Measurements from ENCODE around the gene APBB1IP.
"Not testable (repeated sequence)": the region's sequence is repeated elsewhere in the genome, so short reads cannot be mapped to it uniquely, and the experiment has no call there.

Gene APBB1IP

GRCh38 chr10:26437637-26438461 is at the start of gene APBB1IP:
Gene APBB1IP, plus strand, starts transcription at chr10:26438341. Its CDS starts 53,986 bp downstream, at chr10:26492327.
- H3K4me3 ChIP-seq (replicated peaks; ENCODE audit: low read depth, low read length): 0 out of 2 replicates have a peak within 1 kb of the TSS, but pooled peaks have one; percentile 3
- TF ChIP-seq, protein P1, sequence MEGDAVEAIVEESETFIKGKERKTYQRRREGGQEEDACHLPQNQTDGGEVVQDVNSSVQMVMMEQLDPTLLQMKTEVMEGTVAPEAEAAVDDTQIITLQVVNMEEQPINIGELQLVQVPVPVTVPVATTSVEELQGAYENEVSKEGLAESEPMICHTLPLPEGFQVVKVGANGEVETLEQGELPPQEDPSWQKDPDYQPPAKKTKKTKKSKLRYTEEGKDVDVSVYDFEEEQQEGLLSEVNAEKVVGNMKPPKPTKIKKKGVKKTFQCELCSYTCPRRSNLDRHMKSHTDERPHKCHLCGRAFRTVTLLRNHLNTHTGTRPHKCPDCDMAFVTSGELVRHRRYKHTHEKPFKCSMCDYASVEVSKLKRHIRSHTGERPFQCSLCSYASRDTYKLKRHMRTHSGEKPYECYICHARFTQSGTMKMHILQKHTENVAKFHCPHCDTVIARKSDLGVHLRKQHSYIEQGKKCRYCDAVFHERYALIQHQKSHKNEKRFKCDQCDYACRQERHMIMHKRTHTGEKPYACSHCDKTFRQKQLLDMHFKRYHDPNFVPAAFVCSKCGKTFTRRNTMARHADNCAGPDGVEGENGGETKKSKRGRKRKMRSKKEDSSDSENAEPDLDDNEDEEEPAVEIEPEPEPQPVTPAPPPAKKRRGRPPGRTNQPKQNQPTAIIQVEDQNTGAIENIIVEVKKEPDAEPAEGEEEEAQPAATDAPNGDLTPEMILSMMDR (IDR thresholded peaks at IDR 0.05; ENCODE audit: low read depth, low read length, missing control alignments): no peak
- DNase-seq (ENCODE audit: extremely low read depth, low read depth): no peak

GRCh38 chr10:26389533-26389932 is 48.6 kb upstream of the APBB1IP start:
- TF ChIP-seq, protein P1 (IDR thresholded peaks at IDR 0.05; ENCODE audit: low read depth, low read length, missing control alignments): no peak
- no peak overlapping the region for H3K4me3 ChIP-seq (replicated peaks; ENCODE audit: low read depth, low read length)
- DNase-seq (ENCODE audit: extremely low read depth, low read depth): no peak

GRCh38 chr10:26391701-26392695 is 46.1 kb upstream of the APBB1IP start:
- no peak overlapping the region for H3K4me3 ChIP-seq (replicated peaks; ENCODE audit: low read depth, low read length)
- DNase-seq (ENCODE audit: extremely low read depth, low read depth): no peak
- TF ChIP-seq, protein P1 (IDR thresholded peaks at IDR 0.05; ENCODE audit: low read depth, low read length, missing control alignments): no peak

GRCh38 chr10:26398353-26398752 is 39.8 kb upstream of the APBB1IP start:
- H3K4me3 ChIP-seq (replicated peaks; ENCODE audit: low read depth, low read length); DNase-seq (ENCODE audit: extremely low read depth, low read depth): not testable (repeated sequence)

GRCh38 chr10:26407406-26407969 is 30.7 kb upstream of the APBB1IP start:
- H3K4me3 ChIP-seq (replicated peaks; ENCODE audit: low read depth, low read length): no peak overlapping the region
- DNase-seq (ENCODE audit: extremely low read depth, low read depth): no peak
- TF ChIP-seq, protein P1 (IDR thresholded peaks at IDR 0.05; ENCODE audit: low read depth, low read length, missing control alignments): no peak

- DNase-seq (ENCODE audit: extremely low read depth, low read depth): no peak
Measured at GRCh38 chr10:26408858-26409494, 29.2 kb upstream of the APBB1IP start.

More at GRCh38 chr10:26408858-26409494, 29.2 kb upstream of the APBB1IP start:
- TF ChIP-seq, protein P1 (IDR thresholded peaks at IDR 0.05; ENCODE audit: low read depth, low read length, missing control alignments): no peak
- H3K4me3 ChIP-seq (replicated peaks; ENCODE audit: low read depth, low read length): no peak overlapping the region
